Ishikawa (cell line): ENCODE data around the gene RIT1.
A peak's percentile ranks its signal among the peaks of the same experiment; 100 is the strongest.

ENCODE experiments used
- CEBPB ChIP-seq: IDR thresholded peaks from 2 replicates; pipeline ENCODE4 v1.6.1; 2012
- CREB1 ChIP-seq: IDR thresholded peaks from 2 replicates; pipeline ENCODE4 v1.6.1; 2012; ENCODE audit warnings: low read depth
- EGR1 ChIP-seq: IDR thresholded peaks from 2 replicates; pipeline ENCODE4 v1.6.1; 2012
- EP300 ChIP-seq: IDR thresholded peaks from 2 replicates; pipeline ENCODE4 v1.6.1; 2012; ENCODE audit warnings: borderline replicate concordance
- FOXM1 ChIP-seq: IDR thresholded peaks from 2 replicates; pipeline ENCODE4 v1.6.1; 2012; ENCODE audit warnings: low read depth, borderline replicate concordance
- NFIC ChIP-seq: IDR thresholded peaks from 2 replicates; pipeline ENCODE4 v1.6.1; 2012
- RAD21 ChIP-seq: IDR thresholded peaks from 2 replicates; pipeline ENCODE4 v1.6.1; 2012; ENCODE audit warnings: low read depth
- TAF1 ChIP-seq: IDR thresholded peaks from 2 replicates; pipeline ENCODE4 v1.6.1; 2012; ENCODE audit warnings: low read depth, mild to moderate bottlenecking
- TCF12 ChIP-seq: IDR thresholded peaks from 2 replicates; pipeline ENCODE4 v1.6.1; 2012; ENCODE audit warnings: low read depth
- TEAD4 ChIP-seq: IDR thresholded peaks from 2 replicates; pipeline ENCODE4 v1.6.1; 2012
- YY1 ChIP-seq: IDR thresholded peaks from 2 replicates; pipeline ENCODE4 v1.6.1; 2012; ENCODE audit warnings: low read depth
- ZBTB7A ChIP-seq: IDR thresholded peaks from 2 replicates; pipeline ENCODE4 v1.6.1; 2012; ENCODE audit warnings: low read depth
- TF ChIP-seq, protein P1 (sequence below): IDR thresholded peaks from 2 replicates; pipeline ENCODE4 v1.6.1; 2012
- TF ChIP-seq, protein P2 (sequence below): IDR thresholded peaks from 2 replicates; pipeline ENCODE4 v1.6.1; 2012
- TF ChIP-seq, protein P3 (sequence below): IDR thresholded peaks from 2 replicates; pipeline ENCODE4 v1.6.1; 2012; ENCODE audit warnings: low read depth, mild to moderate bottlenecking

RIT1 gene

DNA sequence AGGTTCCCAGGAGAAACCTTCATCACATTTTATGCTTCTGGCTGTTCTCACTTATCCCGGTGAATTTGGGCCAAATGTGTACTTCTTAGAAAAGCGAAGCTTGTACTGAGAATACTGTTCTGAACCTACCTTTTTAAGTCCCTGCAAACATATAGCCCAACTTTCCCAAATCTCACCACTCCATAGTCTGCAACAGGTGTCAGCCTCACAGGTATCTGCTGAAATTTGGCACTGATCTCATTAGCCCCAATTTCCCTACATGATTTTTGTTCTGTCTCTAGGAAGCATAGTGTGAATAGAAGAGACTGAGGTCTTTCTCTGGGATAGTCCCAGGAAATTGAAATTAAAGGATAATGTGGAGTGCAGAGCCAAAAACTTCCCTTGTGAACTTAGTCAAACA is 11.5 kb downstream of the RIT1 start:
- TF ChIP-seq TEAD4 (no peak), CREB1 (no peak), TAF1 (no peak), EGR1 (no peak)
- TF ChIP-seq, protein P1, sequence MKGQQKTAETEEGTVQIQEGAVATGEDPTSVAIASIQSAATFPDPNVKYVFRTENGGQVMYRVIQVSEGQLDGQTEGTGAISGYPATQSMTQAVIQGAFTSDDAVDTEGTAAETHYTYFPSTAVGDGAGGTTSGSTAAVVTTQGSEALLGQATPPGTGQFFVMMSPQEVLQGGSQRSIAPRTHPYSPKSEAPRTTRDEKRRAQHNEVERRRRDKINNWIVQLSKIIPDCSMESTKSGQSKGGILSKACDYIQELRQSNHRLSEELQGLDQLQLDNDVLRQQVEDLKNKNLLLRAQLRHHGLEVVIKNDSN, result no peak
- TF ChIP-seq, protein P2, sequence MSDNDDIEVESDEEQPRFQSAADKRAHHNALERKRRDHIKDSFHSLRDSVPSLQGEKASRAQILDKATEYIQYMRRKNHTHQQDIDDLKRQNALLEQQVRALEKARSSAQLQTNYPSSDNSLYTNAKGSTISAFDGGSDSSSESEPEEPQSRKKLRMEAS, result no peak

DNA sequence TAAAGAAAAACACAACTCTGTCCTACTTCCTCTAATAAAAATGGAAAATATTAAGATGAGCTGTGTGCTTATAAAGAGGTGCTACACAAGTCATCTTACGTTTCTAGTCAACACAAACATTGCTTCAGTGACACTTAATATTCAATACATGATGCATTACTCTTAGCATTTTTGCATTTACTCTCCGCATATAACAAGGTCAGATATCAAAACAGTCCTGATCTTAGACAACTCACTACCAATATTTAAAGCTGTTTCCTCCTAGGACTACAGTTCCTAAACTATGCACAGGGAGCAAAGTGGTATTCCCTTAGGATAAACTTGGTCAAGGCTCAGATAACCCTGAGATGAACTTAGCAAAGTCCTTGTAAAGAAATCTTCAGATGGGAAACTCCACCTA is 12.3 kb downstream of the RIT1 start:
- TF ChIP-seq EGR1 (no peak), NFIC (no peak), YY1 (no peak), CREB1 (no peak), TEAD4 (no peak), TAF1 (no peak), TCF12 (no peak), EP300 (no peak), FOXM1 (no peak), CEBPB (no peak), ZBTB7A (no peak), RAD21 (no peak)
- TF ChIP-seq, protein P3, sequence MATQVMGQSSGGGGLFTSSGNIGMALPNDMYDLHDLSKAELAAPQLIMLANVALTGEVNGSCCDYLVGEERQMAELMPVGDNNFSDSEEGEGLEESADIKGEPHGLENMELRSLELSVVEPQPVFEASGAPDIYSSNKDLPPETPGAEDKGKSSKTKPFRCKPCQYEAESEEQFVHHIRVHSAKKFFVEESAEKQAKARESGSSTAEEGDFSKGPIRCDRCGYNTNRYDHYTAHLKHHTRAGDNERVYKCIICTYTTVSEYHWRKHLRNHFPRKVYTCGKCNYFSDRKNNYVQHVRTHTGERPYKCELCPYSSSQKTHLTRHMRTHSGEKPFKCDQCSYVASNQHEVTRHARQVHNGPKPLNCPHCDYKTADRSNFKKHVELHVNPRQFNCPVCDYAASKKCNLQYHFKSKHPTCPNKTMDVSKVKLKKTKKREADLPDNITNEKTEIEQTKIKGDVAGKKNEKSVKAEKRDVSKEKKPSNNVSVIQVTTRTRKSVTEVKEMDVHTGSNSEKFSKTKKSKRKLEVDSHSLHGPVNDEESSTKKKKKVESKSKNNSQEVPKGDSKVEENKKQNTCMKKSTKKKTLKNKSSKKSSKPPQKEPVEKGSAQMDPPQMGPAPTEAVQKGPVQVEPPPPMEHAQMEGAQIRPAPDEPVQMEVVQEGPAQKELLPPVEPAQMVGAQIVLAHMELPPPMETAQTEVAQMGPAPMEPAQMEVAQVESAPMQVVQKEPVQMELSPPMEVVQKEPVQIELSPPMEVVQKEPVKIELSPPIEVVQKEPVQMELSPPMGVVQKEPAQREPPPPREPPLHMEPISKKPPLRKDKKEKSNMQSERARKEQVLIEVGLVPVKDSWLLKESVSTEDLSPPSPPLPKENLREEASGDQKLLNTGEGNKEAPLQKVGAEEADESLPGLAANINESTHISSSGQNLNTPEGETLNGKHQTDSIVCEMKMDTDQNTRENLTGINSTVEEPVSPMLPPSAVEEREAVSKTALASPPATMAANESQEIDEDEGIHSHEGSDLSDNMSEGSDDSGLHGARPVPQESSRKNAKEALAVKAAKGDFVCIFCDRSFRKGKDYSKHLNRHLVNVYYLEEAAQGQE, result no peak
- TF ChIP-seq, protein P1, result no peak
- TF ChIP-seq, protein P2, result no peak

DNA sequence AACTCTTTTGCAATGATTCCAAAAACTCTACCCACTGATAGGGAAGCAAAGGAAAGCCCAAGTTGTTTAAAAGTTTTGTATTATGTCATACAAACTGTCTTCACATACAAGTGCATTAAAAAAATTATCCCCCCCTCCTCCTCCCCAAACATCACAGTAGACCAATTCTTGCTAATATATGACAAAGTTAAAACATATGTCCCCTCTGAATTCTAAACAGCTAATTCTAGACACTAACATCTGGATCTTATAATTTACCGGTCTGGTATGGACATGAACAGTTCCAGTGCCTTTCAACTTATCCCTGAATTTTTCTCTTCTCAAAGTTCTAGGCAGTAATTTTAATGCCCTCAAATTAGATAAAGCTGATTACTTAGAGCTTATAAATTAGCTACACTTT is 13.4 kb downstream of the RIT1 start:
- TF ChIP-seq, protein P2, result no peak
- TF ChIP-seq ZBTB7A, result no peak
- no peak for TF ChIP-seq FOXM1
- no peak for TF ChIP-seq CREB1
- no peak for TF ChIP-seq YY1
- TF ChIP-seq TAF1, result no peak
- no peak for TF ChIP-seq TCF12

DNA sequence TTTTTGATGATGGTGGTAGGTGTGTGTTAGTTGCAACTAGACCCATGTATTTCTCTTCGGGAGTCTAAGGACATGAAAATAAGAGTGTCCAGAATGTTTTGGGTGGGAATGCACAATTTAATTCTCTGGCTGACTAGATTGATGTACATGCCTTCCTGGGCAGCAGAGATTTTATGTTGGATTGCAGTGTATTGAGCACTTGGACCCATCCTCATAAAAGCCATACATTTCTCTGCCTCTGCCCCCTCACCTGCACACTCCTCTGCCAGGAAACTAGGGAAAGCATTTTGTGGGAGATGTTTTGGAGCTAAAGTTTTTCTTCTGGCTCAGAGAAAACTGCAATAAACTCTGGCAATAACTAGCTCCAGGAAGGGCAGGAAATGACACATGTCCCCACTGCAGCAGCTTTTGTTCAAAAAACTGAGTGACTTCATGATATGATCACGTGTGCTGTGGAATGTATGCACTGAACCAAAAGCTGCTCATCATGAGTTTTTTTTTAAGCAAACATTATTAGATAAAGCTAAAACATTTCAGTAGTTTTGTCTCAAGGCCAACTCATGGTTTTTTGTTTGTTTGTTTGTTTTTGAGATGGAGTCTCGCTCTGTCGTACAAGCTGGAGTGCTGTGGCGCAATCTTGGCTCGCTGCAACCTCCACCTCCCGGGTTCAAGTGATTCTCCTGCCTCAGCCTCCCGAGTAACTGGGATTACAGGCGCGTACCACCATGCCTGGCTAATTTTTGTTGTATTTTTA is 17.6 kb downstream of the RIT1 start:
- TF ChIP-seq TAF1 (no peak), EP300 (no peak), CREB1 (no peak), FOXM1 (peak; percentile 29; the same call in 1 of the 2 replicates), CEBPB (no peak), TEAD4 (peak; percentile 33; the same call in 1 of the 2 replicates), EGR1 (no peak), ZBTB7A (no peak)
- TF ChIP-seq, protein P2, result no peak
- TF ChIP-seq, protein P3, result no peak
- TF ChIP-seq, protein P1, result peak; percentile 88

DNA sequence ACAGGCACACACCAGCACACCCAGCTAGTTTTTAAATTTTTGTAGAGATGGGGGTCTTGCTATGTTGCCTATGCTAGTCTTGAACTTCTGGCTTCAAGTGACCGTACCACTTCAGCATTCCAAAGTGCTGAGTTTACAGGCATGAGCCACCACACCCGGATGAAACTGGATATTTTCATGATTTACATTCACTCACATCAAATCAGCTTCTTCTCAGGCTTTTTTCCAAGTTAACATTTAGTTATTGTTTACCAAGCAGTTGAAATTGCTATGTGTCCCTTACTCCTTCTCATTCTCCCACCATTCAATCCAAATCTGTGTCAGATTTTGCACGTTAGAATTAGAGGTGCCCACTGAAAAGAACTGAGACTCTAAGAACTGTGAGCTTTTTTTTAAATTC is 18.4 kb downstream of the RIT1 start:
- TF ChIP-seq, protein P2, result peak; percentile 41; the same call in 1 of the 2 replicates
- TF ChIP-seq EP300 (no peak), ZBTB7A (peak; percentile 44; the same call in 1 of the 2 replicates), TEAD4 (peak; percentile 58; the same call in 1 of the 2 replicates)
- TF ChIP-seq, protein P1, result no peak
